HG02884 (cell line): ENCODE results near the gene MPRIP.
"Not testable (repeated sequence)": the region's sequence is repeated elsewhere in the genome, so short reads cannot be mapped to it uniquely, and the experiment has no call there.

Experiments used
- ATAC-seq: cut with Tn5 transposase; IDR thresholded peaks from one replicate; pipeline ENCODE4 v1.9.1; 2021; ENCODE audit warnings: mild to moderate bottlenecking, moderate library complexity; ENCODE audit not compliant: unreplicated experiment

MPRIP gene, protein sequence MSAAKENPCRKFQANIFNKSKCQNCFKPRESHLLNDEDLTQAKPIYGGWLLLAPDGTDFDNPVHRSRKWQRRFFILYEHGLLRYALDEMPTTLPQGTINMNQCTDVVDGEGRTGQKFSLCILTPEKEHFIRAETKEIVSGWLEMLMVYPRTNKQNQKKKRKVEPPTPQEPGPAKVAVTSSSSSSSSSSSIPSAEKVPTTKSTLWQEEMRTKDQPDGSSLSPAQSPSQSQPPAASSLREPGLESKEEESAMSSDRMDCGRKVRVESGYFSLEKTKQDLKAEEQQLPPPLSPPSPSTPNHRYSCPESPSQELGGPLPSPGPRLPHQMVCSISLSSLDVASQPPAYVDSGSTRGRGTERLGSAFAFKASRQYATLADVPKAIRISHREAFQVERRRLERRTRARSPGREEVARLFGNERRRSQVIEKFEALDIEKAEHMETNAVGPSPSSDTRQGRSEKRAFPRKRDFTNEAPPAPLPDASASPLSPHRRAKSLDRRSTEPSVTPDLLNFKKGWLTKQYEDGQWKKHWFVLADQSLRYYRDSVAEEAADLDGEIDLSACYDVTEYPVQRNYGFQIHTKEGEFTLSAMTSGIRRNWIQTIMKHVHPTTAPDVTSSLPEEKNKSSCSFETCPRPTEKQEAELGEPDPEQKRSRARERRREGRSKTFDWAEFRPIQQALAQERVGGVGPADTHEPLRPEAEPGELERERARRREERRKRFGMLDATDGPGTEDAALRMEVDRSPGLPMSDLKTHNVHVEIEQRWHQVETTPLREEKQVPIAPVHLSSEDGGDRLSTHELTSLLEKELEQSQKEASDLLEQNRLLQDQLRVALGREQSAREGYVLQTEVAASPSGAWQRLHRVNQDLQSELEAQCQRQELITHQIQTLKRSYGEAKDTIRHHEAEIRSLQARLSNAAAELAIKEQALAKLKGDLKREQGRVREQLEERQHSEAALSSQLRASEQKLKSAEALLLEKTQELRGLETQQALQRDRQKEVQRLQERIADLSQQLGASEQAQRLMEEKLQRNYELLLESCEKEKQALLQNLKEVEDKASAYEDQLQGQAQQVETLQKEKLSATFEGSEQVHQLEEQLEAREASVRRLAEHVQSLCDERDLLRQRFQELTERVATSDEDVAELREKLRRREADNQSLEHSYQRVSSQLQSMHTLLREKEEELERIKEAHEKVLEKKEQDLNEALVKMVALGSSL (N-terminal part only)

DNA sequence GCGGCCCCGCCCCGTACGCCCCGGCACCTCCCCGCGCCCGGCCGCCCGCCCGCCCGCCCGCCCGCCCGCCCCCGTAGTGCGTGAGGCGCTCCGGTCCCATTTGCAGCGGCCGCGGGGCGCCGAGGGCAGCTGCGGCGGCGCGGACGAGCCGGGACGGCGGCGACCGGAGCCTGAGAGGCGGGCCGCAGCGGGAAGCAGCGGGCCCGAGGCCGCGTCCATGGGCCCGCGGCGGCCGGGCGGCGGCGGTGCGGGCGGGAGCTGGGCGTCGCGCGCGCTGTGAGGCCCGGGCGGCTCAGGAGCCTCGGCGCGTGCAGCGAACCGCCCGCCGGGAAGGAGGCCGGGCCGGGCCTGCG is at the start of gene MPRIP:
Gene MPRIP, plus strand, starts transcription at position 74 of the 353 bp plus-strand sequence. CDS start 392 bp downstream, outside the sequence.
- no peak for ATAC-seq

DNA sequence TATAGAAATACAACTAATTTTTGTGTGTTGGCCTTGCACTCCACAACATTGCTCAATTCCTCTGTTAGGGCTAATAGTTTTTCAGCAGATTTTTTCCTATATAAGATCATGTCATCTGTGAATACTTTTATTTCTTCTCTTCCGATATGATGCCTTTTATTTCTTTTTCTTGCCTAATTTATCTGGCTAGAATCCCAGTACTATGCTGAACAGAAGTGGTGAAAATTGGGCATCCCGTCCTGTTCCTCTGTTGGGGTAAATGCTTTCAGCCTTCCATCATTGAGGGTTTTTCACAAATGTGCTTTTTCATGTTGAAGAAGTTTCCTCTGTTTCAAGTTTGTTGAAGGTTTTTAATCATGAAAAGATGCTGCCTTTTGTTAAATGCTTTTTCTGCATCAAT is 47.6 kb upstream of the MPRIP start:
- no peak for ATAC-seq

GRCh38 chr17:16995930-16996329 is 46.3 kb upstream of the MPRIP start:
- no peak for ATAC-seq

- ATAC-seq, result not testable (repeated sequence)
Measured at GRCh38 chr17:16996726-16997125, 45.5 kb upstream of the MPRIP start.

DNA sequence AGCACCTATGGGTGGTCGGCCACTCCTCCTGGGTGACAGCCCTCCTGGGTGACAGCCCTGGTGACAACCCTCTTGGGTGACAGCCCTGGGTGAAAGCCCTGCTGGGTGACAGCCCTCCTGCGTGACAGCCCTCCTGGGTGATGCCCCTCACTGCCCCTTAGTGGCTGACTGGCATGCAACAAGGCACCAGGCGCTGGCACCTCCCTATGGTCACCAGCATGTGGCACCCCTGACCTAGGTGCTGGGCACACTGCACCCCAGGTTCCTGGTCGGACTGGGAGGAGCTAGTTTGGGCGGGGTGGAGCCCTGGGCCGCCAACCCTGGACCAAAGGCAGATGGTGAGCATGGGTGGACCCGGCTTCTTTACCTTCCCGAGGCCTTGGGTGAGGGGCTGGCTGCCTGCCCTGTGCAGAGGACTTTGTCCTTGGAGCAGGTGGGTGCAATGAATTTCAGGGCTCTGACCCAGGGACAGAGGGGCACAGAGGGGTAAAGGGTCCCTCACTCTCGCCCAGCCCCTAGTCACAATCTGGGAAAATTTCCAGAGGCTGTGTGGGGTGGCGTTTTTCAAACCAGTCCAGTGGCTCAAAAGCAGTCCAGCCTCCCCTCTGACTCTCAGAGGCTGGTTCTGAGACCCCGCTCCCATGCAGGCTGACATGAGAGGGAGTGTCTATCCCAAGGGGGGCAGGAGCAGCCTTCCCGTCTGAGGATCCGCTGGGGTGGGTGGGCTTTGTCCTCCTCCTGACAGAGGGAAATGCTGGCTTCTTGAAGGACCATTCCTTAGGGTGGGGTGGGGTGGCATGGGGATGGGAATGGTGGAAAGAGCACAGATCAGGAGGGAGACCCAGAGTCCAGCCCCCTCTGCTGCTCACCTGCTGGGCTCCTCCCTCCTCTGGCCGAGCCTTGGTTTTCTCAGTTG is 44.5 kb upstream of the MPRIP start:
- ATAC-seq, result no peak

- no peak for ATAC-seq
Measured at GRCh38 chr17:16999931-17000625, 42.2 kb upstream of the MPRIP start.

DNA sequence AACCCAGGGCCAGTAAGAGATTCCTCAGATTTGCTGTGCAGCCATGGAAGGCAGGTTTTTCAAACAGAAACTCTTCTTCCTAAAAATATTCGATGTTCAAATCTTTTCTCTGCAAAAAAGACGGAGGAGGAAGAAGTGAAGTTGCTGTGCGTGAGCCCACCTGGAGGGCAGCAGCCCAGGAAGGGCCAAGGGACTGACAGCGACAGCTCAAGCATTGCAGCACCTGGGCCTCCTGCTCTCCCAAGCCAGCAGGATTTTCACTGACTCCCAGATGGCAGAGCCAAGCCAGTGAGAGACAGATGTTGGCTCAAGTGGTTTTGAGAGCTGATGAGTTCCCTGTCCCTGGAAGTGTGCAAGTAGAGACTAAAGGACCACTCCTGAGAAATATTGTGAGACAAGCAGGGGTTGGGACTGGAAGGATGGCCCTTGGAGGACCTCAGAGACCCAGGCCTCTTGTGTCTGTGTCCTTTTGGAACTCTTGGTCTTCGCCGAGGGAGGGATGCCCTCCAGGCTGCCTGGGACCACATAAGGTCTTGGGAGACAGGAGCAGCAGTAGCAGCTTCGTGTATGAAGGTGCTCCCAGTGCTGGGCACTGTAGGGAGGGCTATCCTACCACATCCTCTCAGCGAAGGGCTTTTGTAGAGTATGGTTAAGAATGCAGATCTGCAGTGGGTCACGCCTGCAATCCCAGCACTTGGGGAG is 41.0 kb upstream of the MPRIP start:
- no peak for ATAC-seq

- no peak for ATAC-seq
Measured at GRCh38 chr17:17001874-17002520, 40.3 kb upstream of the MPRIP start.

DNA sequence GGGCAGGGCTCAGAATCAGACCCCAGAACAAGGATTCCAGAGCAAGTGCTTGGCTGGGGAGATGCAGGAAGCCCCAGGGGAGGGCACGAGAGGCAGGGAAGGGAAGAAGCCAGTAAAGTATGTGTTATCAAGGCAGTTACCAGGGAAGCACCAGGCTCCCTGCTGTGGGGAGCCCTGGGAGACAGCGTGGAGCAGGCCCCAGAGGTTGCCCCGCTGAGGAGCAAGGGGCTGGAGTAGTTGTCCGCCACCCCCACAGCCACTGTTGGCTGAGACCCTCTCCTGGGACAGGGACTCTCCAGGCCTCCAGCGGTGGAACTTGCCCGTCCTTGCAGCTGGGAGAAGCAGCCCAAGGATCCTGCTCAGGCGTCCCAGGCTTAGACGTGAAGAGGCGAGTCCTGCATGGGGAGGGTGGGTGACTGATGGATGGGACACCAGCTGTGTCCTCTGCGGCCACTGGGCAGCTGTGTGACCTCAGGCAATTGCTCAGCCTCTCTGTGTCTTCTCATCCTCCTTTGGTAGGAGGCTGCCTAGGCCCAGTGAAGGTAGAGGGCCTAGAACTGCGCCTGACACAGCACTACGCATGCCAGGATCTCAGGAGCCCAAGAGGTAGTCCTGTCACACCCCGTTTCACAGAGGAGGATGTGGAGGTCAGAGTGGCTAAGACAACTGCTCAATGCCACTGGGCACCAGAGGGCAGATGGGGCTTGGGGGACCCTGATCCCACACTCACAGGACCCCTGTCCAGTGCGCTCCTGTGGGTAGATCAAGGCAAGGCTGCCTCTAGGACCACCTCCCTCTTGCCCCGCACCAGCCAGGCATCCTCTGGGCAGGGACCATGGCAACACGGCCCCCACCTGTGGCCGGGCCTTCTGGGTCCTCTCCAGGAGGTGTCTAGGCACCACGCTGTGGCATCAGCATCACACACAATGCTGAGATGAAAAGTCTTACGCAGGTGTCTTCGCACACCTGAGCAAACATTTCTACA is 39.2 kb upstream of the MPRIP start:
- not testable (repeated sequence) for ATAC-seq

DNA sequence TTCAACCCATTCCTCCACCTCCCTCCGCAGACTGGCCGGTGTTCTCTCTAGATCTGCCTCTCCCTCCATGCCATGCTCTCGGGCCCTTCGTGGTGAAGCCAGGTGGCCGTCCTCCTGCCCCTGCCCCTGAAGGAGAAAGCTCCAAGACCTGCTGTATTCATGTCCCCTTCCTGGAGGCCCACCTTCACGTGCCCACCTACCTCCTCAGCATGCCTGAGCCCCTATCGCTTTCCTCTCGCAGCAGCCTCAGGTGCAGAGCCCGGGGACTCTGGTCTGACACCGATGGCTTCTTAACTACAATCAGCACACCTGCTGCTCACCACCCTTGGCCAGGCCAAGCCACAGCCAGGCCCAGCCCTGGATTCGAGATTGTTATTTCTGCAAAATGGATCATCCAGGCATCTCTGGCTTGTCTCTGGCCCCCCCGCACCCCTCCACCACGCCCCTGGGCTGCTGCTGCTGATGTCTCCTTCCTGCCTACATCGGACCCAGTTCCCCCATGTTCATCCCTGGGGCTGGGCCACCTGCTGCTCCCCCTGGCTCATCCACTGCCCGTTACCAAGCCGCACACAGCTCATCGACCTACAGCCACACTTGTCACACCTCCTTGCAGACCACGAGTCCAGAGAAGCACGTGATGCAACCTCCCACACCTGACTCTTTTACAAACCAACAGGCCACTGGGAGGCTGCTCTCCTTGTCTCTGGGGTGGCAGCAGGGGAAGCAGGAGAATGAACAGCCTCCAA is 37.8 kb upstream of the MPRIP start:
- ATAC-seq, result no peak

- ATAC-seq, result not testable (repeated sequence)
Measured at GRCh38 chr17:17004997-17005614, 37.2 kb upstream of the MPRIP start.

DNA sequence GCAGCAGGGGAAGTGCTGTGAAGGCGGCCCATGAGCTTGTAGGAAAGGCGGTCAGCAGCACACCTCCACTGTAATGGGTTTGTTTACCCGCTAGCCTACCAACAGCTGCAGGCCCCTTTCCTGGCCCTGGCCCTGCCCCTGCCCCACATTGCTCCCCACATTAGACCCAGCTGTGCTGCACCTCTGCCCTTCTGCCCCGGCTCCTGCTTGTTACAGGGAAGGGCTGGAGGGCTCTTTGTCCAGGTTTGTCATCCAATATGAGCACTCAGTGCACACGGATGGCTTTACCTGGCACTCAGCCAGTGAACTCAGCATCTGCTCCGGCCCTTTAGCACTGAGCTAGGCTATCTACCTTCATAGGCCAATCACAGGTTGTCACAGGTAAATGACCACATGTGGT is 34.4 kb upstream of the MPRIP start:
- ATAC-seq, result not testable (repeated sequence)

GRCh38 chr17:17008621-17009397 is 33.4 kb upstream of the MPRIP start:
- ATAC-seq, result not testable (repeated sequence)

- not testable (repeated sequence) for ATAC-seq
Measured at GRCh38 chr17:17009972-17010371, 32.3 kb upstream of the MPRIP start.

- not testable (repeated sequence) for ATAC-seq
Measured at GRCh38 chr17:17010545-17011034, 31.7 kb upstream of the MPRIP start.
